ENCODE results near the gene ZSCAN9.
A peak's percentile ranks its signal among the peaks of the same experiment; 100 is the strongest.

The ZSCAN9 gene

GRCh38 chr6:28225056-28225834 lies at the start of gene ZSCAN9:
TSS of gene ZSCAN9 (plus strand) at chr6:28225275. CDS start at chr6:28227085, 1,810 bp downstream.
- peak; percentile 80 for DNase-seq (ENCODE audit: low spot score)

GRCh38 chr6:28176373-28176772 lies 48.7 kb upstream of the ZSCAN9 start:
- TF ChIP-seq CTCF (IDR thresholded peaks at IDR 0.05; ENCODE audit: extremely low read depth, missing control alignments): no peak
- no peak for DNase-seq (ENCODE audit: low spot score)

More at GRCh38 chr6:28225056-28225834, at the start of gene ZSCAN9:
- TF ChIP-seq CTCF (IDR thresholded peaks at IDR 0.05; ENCODE audit: extremely low read depth, missing control alignments): no peak

- TF ChIP-seq CTCF (IDR thresholded peaks at IDR 0.05; ENCODE audit: extremely low read depth, missing control alignments): no peak
Measured at GRCh38 chr6:28182255-28182654, 42.8 kb upstream of the ZSCAN9 start.

GRCh38 chr6:28188111-28188979 lies 36.7 kb upstream of the ZSCAN9 start:
- no peak for DNase-seq (ENCODE audit: low spot score)

More at GRCh38 chr6:28182255-28182654, 42.8 kb upstream of the ZSCAN9 start:
- DNase-seq (ENCODE audit: low spot score): no peak

GRCh38 chr6:28200020-28200419 lies 25.1 kb upstream of the ZSCAN9 start:
- TF ChIP-seq CTCF (IDR thresholded peaks at IDR 0.05; ENCODE audit: extremely low read depth, missing control alignments): no peak
- no peak for DNase-seq (ENCODE audit: low spot score)

More at GRCh38 chr6:28188111-28188979, 36.7 kb upstream of the ZSCAN9 start:
- TF ChIP-seq CTCF (IDR thresholded peaks at IDR 0.05; ENCODE audit: extremely low read depth, missing control alignments): no peak

- TF ChIP-seq CTCF (IDR thresholded peaks at IDR 0.05; ENCODE audit: extremely low read depth, missing control alignments): no peak
- DNase-seq (ENCODE audit: low spot score): no peak
Measured at GRCh38 chr6:28203201-28203600, 21.9 kb upstream of the ZSCAN9 start.

- no peak for DNase-seq (ENCODE audit: low spot score)
- TF ChIP-seq CTCF (IDR thresholded peaks at IDR 0.05; ENCODE audit: extremely low read depth, missing control alignments): no peak
Measured at GRCh38 chr6:28205879-28206278, 19.2 kb upstream of the ZSCAN9 start.
